CD14-positive monocyte (primary cell): ENCODE results near the gene MAP3K7. TPM values are rescaled to one million over a fixed set of nuclear protein-coding genes. Genes with fewer than 3 reads are reported as not detected.

Experiments
- DNase-seq, 3 donors: peaks; one replicate each; pipeline ENCODE4 v3.0.0-alpha.2; 2011 to 2022
- H2AFZ ChIP-seq: 2 replicates; pipeline ENCODE4 v1.6.0; 2012; ENCODE audit warnings: mild to moderate bottlenecking, low read depth, low read length, inconsistent platforms; ENCODE audit not compliant: insufficient read depth, poor library complexity, severe bottlenecking
- H3K27ac ChIP-seq, 2 donors: 1 replicate in 1 of 2; 2 replicates in 1 of 2; pipeline ENCODE4 v1.5.1; 2012 to 2013; ENCODE audit warnings: low read length in 2 of 2, control low read depth in 1 of 2, inconsistent platforms in 1 of 2, low read depth in 1 of 2, mild to moderate bottlenecking in 1 of 2
- H3K27me3 ChIP-seq, 2 donors: one replicate each; pipeline versions ENCODE4 v1.6.0 to v1.6.1; 2011 to 2013; ENCODE audit warnings: low read length in 2 of 2; ENCODE audit not compliant: control insufficient read depth in 2 of 2, insufficient read depth in 2 of 2
- H3K36me3 ChIP-seq, 2 donors: replicated peaks in 1 of 2; 1 replicate in 1 of 2; 2 replicates in 1 of 2; pipeline versions ENCODE4 v1.5.1 to v1.6.1; 2012 to 2013; ENCODE audit warnings: low read length in 2 of 2, control low read depth in 1 of 2, inconsistent platforms in 1 of 2, mild to moderate bottlenecking in 1 of 2; ENCODE audit not compliant: insufficient read depth in 2 of 2, control insufficient read depth in 1 of 2
- H3K4me1 ChIP-seq, 2 donors: 1 replicate in 1 of 2; 2 replicates in 1 of 2; pipeline versions ENCODE4 v1.5.1 to v1.6.1; 2012 to 2013; ENCODE audit warnings: low read length in 2 of 2, control low read depth in 1 of 2, inconsistent platforms in 1 of 2, mild to moderate bottlenecking in 1 of 2, moderate library complexity in 1 of 2; ENCODE audit not compliant: insufficient read depth in 2 of 2, control insufficient read depth in 1 of 2
- H3K4me2 ChIP-seq: replicated peaks from 2 replicates; pipeline ENCODE3; 2012; ENCODE audit warnings: low read length, moderate library complexity, mild to moderate bottlenecking; ENCODE audit not compliant: poor library complexity, severe bottlenecking; ENCODE audit errors: extremely low read depth
- H3K4me3 ChIP-seq, 3 experiments: fragments of 200-600 bp in 1 of 3; sonication (generic) in 1 of 3; replicated peaks in 1 of 3; 1 replicate in 2 of 3; 2 replicates in 1 of 3; pipeline ENCODE4 v1.5.1; 2011 to 2013; ENCODE audit warnings: low read length in 3 of 3, mild to moderate bottlenecking in 3 of 3, control low read depth in 2 of 3, low read depth in 2 of 3, inconsistent platforms in 1 of 3, moderate library complexity in 1 of 3
- H3K79me2 ChIP-seq: 2 replicates; pipeline ENCODE4 v1.6.0; 2012; ENCODE audit warnings: mild to moderate bottlenecking, control low read depth, inconsistent platforms, low read length, moderate library complexity; ENCODE audit not compliant: insufficient read depth
- H3K9ac ChIP-seq: 2 replicates; pipeline ENCODE4 v1.6.0; 2017; ENCODE audit warnings: low read length, mild to moderate bottlenecking; ENCODE audit not compliant: insufficient read depth, poor library complexity, severe bottlenecking
- H3K9me3 ChIP-seq, 2 donors: replicated peaks in 1 of 2; 1 replicate in 1 of 2; 2 replicates in 1 of 2; pipeline versions ENCODE4 v1.5.1 to v1.6.1; 2012 to 2013; ENCODE audit warnings: low read length in 2 of 2, control low read depth in 1 of 2; ENCODE audit not compliant: control insufficient read depth in 1 of 2, insufficient read depth in 1 of 2
- H4K20me1 ChIP-seq: 2 replicates; pipeline ENCODE4 v1.6.0; 2012; ENCODE audit warnings: mild to moderate bottlenecking, low read length, control low read depth, moderate library complexity; ENCODE audit not compliant: insufficient read depth
- H3K27ac Mint-ChIP-seq, 7 donors: one replicate each; pipeline ENCODE4 v1.8.0; 2020; ENCODE audit warnings: mild to moderate bottlenecking in 7 of 7, mixed read lengths in 7 of 7, moderate library complexity in 6 of 7, inconsistent platforms in 2 of 7
- H3K27me3 Mint-ChIP-seq, 3 donors: one replicate each; pipeline ENCODE4 v1.8.0; 2021 to 2022; ENCODE audit warnings: low read depth in 3 of 3, mild to moderate bottlenecking in 3 of 3, mixed read lengths in 3 of 3, moderate library complexity in 3 of 3, inconsistent platforms in 1 of 3
- H3K36me3 Mint-ChIP-seq, 2 donors: one replicate each; pipeline ENCODE4 v1.8.0; 2020; ENCODE audit warnings: mixed read lengths in 2 of 2, inconsistent platforms in 1 of 2, mild to moderate bottlenecking in 1 of 2
- H3K4me1 Mint-ChIP-seq: one replicate; pipeline ENCODE4 v1.8.0; 2020; ENCODE audit warnings: mild to moderate bottlenecking, mixed read lengths
- H3K4me3 Mint-ChIP-seq, 2 donors: one replicate each; pipeline ENCODE4 v1.8.0; 2020; ENCODE audit warnings: mild to moderate bottlenecking in 2 of 2, mixed read lengths in 2 of 2, moderate library complexity in 1 of 2
- H3K9me3 Mint-ChIP-seq, 7 donors: one replicate each; pipeline ENCODE4 v1.8.0; 2020 to 2022; ENCODE audit warnings: mixed read lengths in 7 of 7, mild to moderate bottlenecking in 6 of 7, moderate library complexity in 6 of 7, inconsistent platforms in 2 of 7
- WGBS: methylation state at CpG from one replicate; pipeline ENCODE4 v1.1.5; 2013; ENCODE audit warnings: missing lambda C conversion rate; ENCODE audit not compliant: insufficient coverage; 5-methylcytosine and 5-hydroxymethylcytosine counted together
- intact Hi-C, 2 donors: fragments of 100-400 bp; cut with micrococcal nuclease; formaldehyde crosslinking; loops; one replicate each; pipeline versions ENCODE4 v1.15.0 to v1.15.1; 2023
- polyA plus RNA-seq, 3 donors: library from polyadenylated mRNA; depleted of rRNA in 1 of 3; unstranded in 2 of 3; stranded (reverse) in 1 of 3; fragments of 300-500 nt in 2 of 3; fragments of >200 nt in 1 of 3; fragmentation: Illumina TruSeq in 2 of 3; gene quantifications; 1 replicate in 2 of 3; 2 replicates in 1 of 3; pipeline ENCODE4 v1.2.3, GENCODE V29; 2012 to 2021
- TF ChIP-seq, protein P1 (sequence below): fragments of 200-600 bp; IDR thresholded peaks from one replicate; pipeline ENCODE4 v1.8.0; 2022; ENCODE audit warnings: antibody characterized with exemption, mild to moderate bottlenecking

Gene MAP3K7
- polyA plus RNA-seq, 3 donors: 12.4 to 20.0 (median 15.3) TPM

- intact Hi-C loops: no loop called here
Measured at GRCh38 chr6:90464507-90464906, 122.4 kb downstream of the MAP3K7 start.

GRCh38 chr6:90463874-90464273, 123.0 kb downstream of the MAP3K7 start:
- Histone ChIP-seq H3K9ac (no peak overlapping the region), H3K79me2 (no peaks in the 10 kb centered on the region), H3K9me3 (no peaks in the 10 kb centered on the region), H3K36me3 (no peaks in the 10 kb centered on the region), H3K27me3 (no peaks in the 10 kb centered on the region), H2AFZ (no peak overlapping the region), H3K4me2 (no peak overlapping the region), H3K27ac (no peak overlapping the region), H3K4me1 (no peaks in the 10 kb centered on the region), H3K4me3 (no peak overlapping the region), H4K20me1 (no peaks in the 10 kb centered on the region)
- no peaks in the 10 kb centered on the region for H3K4me1 Mint-ChIP-seq
- no peak overlapping the region for H3K27ac Mint-ChIP-seq
- 100% methylated on average over 3 of the region's 4 CpGs for WGBS
- H3K4me3 Mint-ChIP-seq: no peak overlapping the region
- intact Hi-C loops: no loop called here
- H3K27me3 Mint-ChIP-seq: peaks cover 0 to 7% (median 5%) of the 10 kb centered on the region in 3 donors
- H3K9me3 Mint-ChIP-seq: no peaks in the 10 kb centered on the region
- TF ChIP-seq, protein P1, sequence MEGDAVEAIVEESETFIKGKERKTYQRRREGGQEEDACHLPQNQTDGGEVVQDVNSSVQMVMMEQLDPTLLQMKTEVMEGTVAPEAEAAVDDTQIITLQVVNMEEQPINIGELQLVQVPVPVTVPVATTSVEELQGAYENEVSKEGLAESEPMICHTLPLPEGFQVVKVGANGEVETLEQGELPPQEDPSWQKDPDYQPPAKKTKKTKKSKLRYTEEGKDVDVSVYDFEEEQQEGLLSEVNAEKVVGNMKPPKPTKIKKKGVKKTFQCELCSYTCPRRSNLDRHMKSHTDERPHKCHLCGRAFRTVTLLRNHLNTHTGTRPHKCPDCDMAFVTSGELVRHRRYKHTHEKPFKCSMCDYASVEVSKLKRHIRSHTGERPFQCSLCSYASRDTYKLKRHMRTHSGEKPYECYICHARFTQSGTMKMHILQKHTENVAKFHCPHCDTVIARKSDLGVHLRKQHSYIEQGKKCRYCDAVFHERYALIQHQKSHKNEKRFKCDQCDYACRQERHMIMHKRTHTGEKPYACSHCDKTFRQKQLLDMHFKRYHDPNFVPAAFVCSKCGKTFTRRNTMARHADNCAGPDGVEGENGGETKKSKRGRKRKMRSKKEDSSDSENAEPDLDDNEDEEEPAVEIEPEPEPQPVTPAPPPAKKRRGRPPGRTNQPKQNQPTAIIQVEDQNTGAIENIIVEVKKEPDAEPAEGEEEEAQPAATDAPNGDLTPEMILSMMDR: no peak
- DNase-seq: no peak
- H3K36me3 Mint-ChIP-seq: no peaks in the 10 kb centered on the region

More at GRCh38 chr6:90464507-90464906, 122.4 kb downstream of the MAP3K7 start:
- Histone ChIP-seq H3K36me3 (no peaks in the 10 kb centered on the region), H3K27me3 (no peaks in the 10 kb centered on the region), H3K4me2 (no peak overlapping the region), H4K20me1 (no peaks in the 10 kb centered on the region), H3K9me3 (no peaks in the 10 kb centered on the region), H2AFZ (no peak overlapping the region), H3K9ac (no peak overlapping the region), H3K27ac (no peak overlapping the region), H3K79me2 (no peaks in the 10 kb centered on the region), H3K4me1 (no peaks in the 10 kb centered on the region), H3K4me3 (no peak overlapping the region)
- H3K36me3 Mint-ChIP-seq: no peaks in the 10 kb centered on the region
- H3K27me3 Mint-ChIP-seq: peaks cover 0 to 7% (median 5%) of the 10 kb centered on the region in 3 donors
- no peaks in the 10 kb centered on the region for H3K4me1 Mint-ChIP-seq
- TF ChIP-seq, protein P1: no peak
- no peaks in the 10 kb centered on the region for H3K9me3 Mint-ChIP-seq
- H3K27ac Mint-ChIP-seq: no peak overlapping the region
- WGBS: 80% methylated on average over 1 of the region's 7 CpGs
- DNase-seq: no peak
- H3K4me3 Mint-ChIP-seq: no peak overlapping the region
